ENCODE results near the gene GCC2. TPM values are rescaled to one million over a fixed set of nuclear protein-coding genes. Genes with fewer than 3 reads are reported as not detected.
"Not testable (repeated sequence)": the region's sequence is repeated elsewhere in the genome, so short reads cannot be mapped to it uniquely, and the experiment has no call there.

The GCC2 gene
- polyA plus RNA-seq, 3 donors = 7.0 to 14.1 (median 7.8) TPM

GRCh38 chr2:108436976-108437375 lies 12.0 kb upstream of the GCC2 start:
- H3K27ac ChIP-seq (ENCODE audit: low read depth, low read length) = no peak overlapping the region
- 52 to 81% (median 66%) methylated on average over 1 of the region's 1 CpG for WGBS, 3 donors

GRCh38 chr2:108441712-108442111 lies 7.3 kb upstream of the GCC2 start:
- 89 to 96% (median 95%) methylated on average over 2 of the region's 2 CpGs for WGBS, 3 donors
- no peak overlapping the region for H3K27ac ChIP-seq (ENCODE audit: low read depth, low read length)

GRCh38 chr2:108444941-108445840 lies 3.8 kb upstream of the GCC2 start:
- WGBS, 3 donors = 78 to 100% (median 87%) methylated on average over 1 of the region's 1 CpG
- H3K27ac ChIP-seq (ENCODE audit: low read depth, low read length) = no peak overlapping the region

- no peak overlapping the region for H3K27ac ChIP-seq (ENCODE audit: low read depth, low read length)
- WGBS, 3 donors = 90 to 92% (median 92%) methylated on average over 2 of the region's 2 CpGs
Measured at GRCh38 chr2:108446703-108447102, 2.3 kb upstream of the GCC2 start.

GRCh38 chr2:108447947-108448677 lies 894 bp upstream of the GCC2 start:
- H3K27ac ChIP-seq (ENCODE audit: low read depth, low read length) = no peak overlapping the region
- 36 to 49% (median 48%) methylated on average over 20 to 23 of the region's 23 CpGs for WGBS, 3 donors

- H3K27ac ChIP-seq (ENCODE audit: low read depth, low read length) = no peak overlapping the region
- WGBS, 3 donors = 0 to 1% (median 0%) methylated on average over 20 of the region's 20 CpGs
Measured at GRCh38 chr2:108449410-108450130, 564 bp downstream of the GCC2 start.

- 88 to 92% (median 89%) methylated on average over 3 of the region's 3 CpGs for whole genome bisulfite sequencing, 3 donors
- H3K27ac ChIP-seq (ENCODE audit: low read depth, low read length) = no peak overlapping the region
Measured at GRCh38 chr2:108450863-108451262, 1.9 kb downstream of the GCC2 start.

GRCh38 chr2:108451976-108452375 lies 3.0 kb downstream of the GCC2 start:
- no peak overlapping the region for H3K27ac ChIP-seq (ENCODE audit: low read depth, low read length)
- 83 to 95% (median 94%) methylated on average over 4 of the region's 4 CpGs for WGBS, 3 donors

- 94 to 98% (median 98%) methylated on average over 4 of the region's 4 CpGs for WGBS, 3 donors
Measured at GRCh38 chr2:108453530-108453929, 4.5 kb downstream of the GCC2 start.

GRCh38 chr2:108454440-108454839 lies 5.4 kb downstream of the GCC2 start:
- 92 to 99% (median 97%) methylated on average over 2 of the region's 2 CpGs for WGBS, 3 donors
- no peak overlapping the region for H3K27ac ChIP-seq (ENCODE audit: low read depth, low read length)

More at GRCh38 chr2:108453530-108453929, 4.5 kb downstream of the GCC2 start:
- H3K27ac ChIP-seq (ENCODE audit: low read depth, low read length) = not testable (repeated sequence)

GRCh38 chr2:108455571-108455970 lies 6.6 kb downstream of the GCC2 start:
- 96 to 100% (median 96%) methylated on average over 1 of the region's 1 CpG for WGBS, 3 donors

GRCh38 chr2:108458082-108458481 lies 9.1 kb downstream of the GCC2 start:
- no peak overlapping the region for H3K27ac ChIP-seq (ENCODE audit: low read depth, low read length)
- WGBS, 3 donors = 81 to 99% (median 96%) methylated on average over 3 of the region's 3 CpGs

More at GRCh38 chr2:108455571-108455970, 6.6 kb downstream of the GCC2 start:
- H3K27ac ChIP-seq (ENCODE audit: low read depth, low read length) = no peak overlapping the region

GRCh38 chr2:108459441-108459840 lies 10.4 kb downstream of the GCC2 start:
- WGBS, 3 donors = 89 to 98% (median 95%) methylated on average over 1 of the region's 1 CpG
- H3K27ac ChIP-seq (ENCODE audit: low read depth, low read length) = no peak overlapping the region

- WGBS, 3 donors = 66 to 84% (median 75%) methylated on average over 4 of the region's 4 CpGs
- no peak overlapping the region for H3K27ac ChIP-seq (ENCODE audit: low read depth, low read length)
Measured at GRCh38 chr2:108460345-108461037, 11.5 kb downstream of the GCC2 start.

GRCh38 chr2:108477099-108477498 lies 28.1 kb downstream of the GCC2 start:
- WGBS, 3 donors = 88 to 95% (median 91%) methylated on average over 1 of the region's 1 CpG
- H3K27ac ChIP-seq (ENCODE audit: low read depth, low read length) = no peak overlapping the region

GRCh38 chr2:108485253-108485652 lies 36.2 kb downstream of the GCC2 start:
- H3K27ac ChIP-seq (ENCODE audit: low read depth, low read length) = no peak overlapping the region
- 93 to 99% (median 97%) methylated on average over 2 of the region's 2 CpGs for WGBS, 3 donors

GRCh38 chr2:108490506-108491122 lies 41.6 kb downstream of the GCC2 start:
- no peak overlapping the region for H3K27ac ChIP-seq (ENCODE audit: low read depth, low read length)

- no peak overlapping the region for H3K27ac ChIP-seq (ENCODE audit: low read depth, low read length)
Measured at GRCh38 chr2:108491848-108492247, 42.8 kb downstream of the GCC2 start.

Measured in adipose tissue (tissue), 3 donors.